Fibroblast of lung (primary cell): Measurements from ENCODE around the gene ZNF469.

Source experiments
- EZH2 ChIP-seq: IDR thresholded peaks from 2 replicates; pipeline ENCODE4 v1.5.1; 2012; ENCODE audit warnings: low read length, control low read depth, mild to moderate bottlenecking; ENCODE audit errors: missing control alignments
- TF ChIP-seq, protein P1 (sequence below), 2 donors: IDR thresholded peaks in 1 of 2; conservative IDR thresholded peaks in 1 of 2; 1 replicate in 1 of 2; 2 replicates in 1 of 2; pipeline ENCODE4 v1.5.1; 2011 to 2012; ENCODE audit warnings: low read length in 2 of 2, control low read depth in 1 of 2, inconsistent platforms in 1 of 2, low read depth in 1 of 2, mild to moderate bottlenecking in 1 of 2

GRCh38 chr16:88413631-88414030, 30.9 kb downstream of the ZNF469 start:
- TF ChIP-seq, protein P1, sequence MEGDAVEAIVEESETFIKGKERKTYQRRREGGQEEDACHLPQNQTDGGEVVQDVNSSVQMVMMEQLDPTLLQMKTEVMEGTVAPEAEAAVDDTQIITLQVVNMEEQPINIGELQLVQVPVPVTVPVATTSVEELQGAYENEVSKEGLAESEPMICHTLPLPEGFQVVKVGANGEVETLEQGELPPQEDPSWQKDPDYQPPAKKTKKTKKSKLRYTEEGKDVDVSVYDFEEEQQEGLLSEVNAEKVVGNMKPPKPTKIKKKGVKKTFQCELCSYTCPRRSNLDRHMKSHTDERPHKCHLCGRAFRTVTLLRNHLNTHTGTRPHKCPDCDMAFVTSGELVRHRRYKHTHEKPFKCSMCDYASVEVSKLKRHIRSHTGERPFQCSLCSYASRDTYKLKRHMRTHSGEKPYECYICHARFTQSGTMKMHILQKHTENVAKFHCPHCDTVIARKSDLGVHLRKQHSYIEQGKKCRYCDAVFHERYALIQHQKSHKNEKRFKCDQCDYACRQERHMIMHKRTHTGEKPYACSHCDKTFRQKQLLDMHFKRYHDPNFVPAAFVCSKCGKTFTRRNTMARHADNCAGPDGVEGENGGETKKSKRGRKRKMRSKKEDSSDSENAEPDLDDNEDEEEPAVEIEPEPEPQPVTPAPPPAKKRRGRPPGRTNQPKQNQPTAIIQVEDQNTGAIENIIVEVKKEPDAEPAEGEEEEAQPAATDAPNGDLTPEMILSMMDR (conservative IDR thresholded peaks at IDR 0.05 in 1 of 2, IDR thresholded peaks at IDR 0.05 in 1 of 2; ENCODE audit: low read depth in 1 of 2, low read length in 2 of 2) = no peak
- TF ChIP-seq EZH2 = no peak
